Amniotic epithelial cell (primary cell): ENCODE results near the gene LSM7.
A peak's percentile ranks its signal among the peaks of the same experiment; 100 is the strongest.
"Not testable (repeated sequence)": the region's sequence is repeated elsewhere in the genome, so short reads cannot be mapped to it uniquely, and the experiment has no call there.

Experiments used
- DNase-seq: peaks from one replicate; pipeline ENCODE4 v3.0.0-alpha.2; 2010; ENCODE audit warnings: low read depth

Gene LSM7

GRCh38 chr19:2355168-2356035 is 27.0 kb upstream of the LSM7 start:
- no peak for DNase-seq

DNA sequence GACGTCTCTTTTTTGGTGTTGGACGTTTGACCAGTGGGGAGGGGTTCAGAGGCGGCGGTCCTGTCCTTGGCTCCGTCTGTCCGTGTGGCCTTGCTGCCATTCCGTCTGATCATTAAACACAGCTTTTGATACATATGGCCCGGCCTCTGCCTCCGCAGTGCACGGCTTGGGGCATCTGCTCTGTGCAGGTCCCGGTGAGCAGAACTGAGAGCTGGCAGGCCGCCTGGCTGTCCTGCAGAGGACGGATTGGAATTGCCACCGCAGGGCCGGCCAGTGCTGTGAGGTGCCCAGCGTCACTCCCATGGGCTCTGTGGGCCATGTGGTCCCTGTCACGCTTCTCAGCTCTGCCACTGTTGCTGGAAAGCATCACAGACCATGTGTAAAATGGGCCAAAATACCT is 26.3 kb upstream of the LSM7 start:
- DNase-seq = no peak

DNA sequence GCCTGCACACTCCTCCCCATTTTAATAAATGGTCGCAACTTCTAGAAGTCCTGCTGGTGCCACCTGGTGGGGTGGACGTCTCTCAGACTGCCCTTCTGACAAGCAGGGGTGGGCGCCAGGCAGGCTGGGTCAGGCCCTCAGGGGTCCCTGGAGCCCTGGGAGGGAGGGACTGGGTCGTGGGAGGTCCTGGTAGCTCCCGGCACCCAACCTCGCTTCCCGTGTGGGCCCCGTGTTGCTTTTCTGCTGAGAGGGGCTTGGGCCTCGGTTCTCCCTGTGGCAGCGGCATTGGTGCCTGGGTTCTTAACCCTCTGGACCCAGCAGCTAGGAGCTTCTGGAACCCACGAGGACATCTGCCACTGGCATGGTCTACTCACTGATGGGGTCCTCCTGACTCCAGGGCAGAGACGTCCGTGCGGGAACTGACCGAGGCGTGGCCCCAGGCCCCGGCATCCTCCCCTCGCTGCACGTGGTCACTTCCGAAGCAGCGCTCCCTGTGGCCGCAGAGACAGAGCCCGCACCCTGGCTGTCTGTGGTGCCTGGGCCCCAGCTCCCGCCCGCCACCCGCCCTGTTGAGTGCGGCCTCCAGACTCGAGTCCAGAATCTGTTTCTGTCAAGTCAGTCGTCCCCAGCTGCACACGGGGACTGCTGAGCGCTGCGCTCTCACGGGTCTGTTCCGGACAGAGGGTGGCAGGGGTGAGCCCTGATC is 25.7 kb upstream of the LSM7 start:
- no peak for DNase-seq

GRCh38 chr19:2353159-2353886 is 24.9 kb upstream of the LSM7 start:
- no peak for DNase-seq

DNA sequence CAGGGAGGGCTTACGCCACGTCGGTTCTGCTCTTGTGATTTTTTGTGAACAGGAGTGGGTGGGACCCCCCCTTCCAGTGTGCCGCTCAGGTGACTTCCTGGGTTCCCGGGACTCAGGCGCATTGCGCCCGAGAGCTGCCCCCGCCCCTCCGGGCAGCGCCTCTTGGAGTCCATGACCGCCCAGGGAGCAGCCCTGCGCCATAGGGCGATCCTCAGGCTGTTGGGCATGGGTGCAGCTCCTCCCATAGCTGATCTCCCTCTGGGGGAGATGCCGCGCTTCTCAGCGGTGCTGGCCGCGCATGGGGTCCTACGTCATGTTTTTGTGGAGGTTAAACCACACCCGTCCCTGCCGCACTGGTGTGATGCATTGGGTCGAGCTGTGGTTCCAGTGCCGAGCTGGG is 23.7 kb upstream of the LSM7 start:
- DNase-seq = no peak

- DNase-seq = no peak
Measured at GRCh38 chr19:2351591-2351990, 23.2 kb upstream of the LSM7 start.

DNA sequence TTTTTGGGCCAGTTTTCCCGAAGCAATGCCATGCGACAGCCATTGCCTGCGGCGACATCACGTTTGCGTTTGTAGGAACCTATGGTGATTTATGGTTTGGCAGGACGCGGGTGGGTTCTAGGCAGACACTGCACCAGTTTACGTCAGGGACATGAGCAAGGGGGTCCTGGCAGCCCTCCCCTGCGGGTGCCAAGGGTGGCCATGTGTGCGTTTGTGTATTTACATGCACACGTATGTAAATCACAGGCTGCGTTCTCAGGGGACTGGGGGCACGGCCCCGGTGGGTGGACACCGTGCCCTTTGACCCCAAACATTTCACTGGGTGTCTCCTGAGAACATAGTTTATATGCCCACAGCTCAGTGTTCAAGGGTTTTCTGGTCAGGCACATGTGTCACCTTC is 22.3 kb upstream of the LSM7 start:
- no peak for DNase-seq

GRCh38 chr19:2349818-2350217 is 21.4 kb upstream of the LSM7 start:
- not testable (repeated sequence) for DNase-seq

DNA sequence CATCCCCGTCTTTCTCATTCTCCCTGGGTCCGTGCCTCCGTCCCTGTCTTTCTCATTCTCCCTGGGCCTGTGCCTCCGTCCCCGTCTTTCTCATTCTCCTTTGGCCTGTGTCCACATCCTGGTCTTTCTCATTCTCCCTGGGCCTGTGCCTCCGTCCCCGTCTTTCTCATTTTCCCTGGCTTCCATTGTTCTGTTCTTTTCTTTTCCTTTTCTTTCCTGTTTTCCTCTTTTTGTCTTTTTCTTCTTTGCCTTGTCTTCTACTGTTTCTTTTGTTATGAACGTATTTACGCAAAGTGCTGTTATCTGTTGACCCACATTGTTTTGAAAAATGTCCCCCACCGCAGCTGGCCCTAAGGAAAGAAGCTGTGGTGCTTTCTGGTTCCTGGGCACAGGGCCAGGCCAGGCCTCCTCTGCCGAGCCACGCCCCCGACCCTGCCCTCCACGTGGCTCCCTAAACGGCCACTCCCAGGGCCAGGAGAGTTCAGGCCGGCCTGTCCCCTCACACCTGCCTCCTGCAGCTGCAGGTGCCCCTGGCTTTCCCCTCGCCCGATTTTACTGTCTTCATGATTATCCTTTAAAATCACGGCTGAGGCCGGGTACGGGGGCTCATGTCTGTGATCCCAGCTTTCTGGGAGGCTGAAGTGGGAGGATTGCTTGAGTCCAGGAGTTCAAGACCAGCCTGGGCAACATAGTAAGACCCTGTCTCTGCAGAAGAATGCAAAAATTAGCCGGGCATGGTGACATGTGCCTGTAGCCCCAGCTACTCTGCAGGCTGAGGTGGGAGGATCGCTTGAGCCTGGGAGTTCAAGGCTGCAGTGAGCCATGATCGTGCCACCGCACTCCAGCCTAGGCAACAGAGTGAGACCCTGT is 17.6 kb upstream of the LSM7 start:
- peak; percentile 13 for DNase-seq

GRCh38 chr19:2345076-2345475 is 16.7 kb upstream of the LSM7 start:
- no peak for DNase-seq

- DNase-seq = no peak
Measured at GRCh38 chr19:2344381-2344870, 16.0 kb upstream of the LSM7 start.

- DNase-seq = no peak
Measured at GRCh38 chr19:2343289-2343982, 15.1 kb upstream of the LSM7 start.

DNA sequence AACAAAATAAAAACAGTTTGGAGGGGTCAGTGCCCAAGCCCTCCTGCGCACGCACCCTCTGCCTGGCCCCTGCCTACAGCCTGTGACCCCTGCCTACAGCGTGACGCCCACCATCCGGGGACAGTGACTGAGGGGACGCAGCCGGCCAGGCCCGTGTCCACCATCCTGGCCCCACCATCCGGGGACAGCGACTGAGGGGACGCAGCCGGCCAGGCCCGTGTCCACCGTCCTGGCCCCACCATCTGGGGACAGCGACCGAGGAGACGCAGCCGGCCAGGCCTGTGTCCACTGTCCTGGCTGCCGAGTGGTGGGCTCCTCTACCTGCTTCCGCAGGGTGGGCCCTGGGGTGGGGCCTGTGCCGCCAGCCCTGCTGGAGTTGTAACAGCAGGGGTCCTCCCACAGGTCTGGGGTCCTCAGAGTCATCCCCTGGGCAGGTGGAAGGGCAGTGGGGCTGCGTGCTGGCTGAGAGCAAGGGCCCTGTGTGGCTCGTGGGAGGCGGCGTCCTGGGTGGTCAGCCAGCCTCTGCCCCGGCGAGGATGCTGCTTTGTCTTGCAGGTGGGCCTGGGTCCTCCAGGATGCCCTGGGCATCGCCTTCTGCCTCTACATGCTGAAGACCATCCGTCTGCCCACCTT is 14.4 kb upstream of the LSM7 start:
- DNase-seq = no peak

DNA sequence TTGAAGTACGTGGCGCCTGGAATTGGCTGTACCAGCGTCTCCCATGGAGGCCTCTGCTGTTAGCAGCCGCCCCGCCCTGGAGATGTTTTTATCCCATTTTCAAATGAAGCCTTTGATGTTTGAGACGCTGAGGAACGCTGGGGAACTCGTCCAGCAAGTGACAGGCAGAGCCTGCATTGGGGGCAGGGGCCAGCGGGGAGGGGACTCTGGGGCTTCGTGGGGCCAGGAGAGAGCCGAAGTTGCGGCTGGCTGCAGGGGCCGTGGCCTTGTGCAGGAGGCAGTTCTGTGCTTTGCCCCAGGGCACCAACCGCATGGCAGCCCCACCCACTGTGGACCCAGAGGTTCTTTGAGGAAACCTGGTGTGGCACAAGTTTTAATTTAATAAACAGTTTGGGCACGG is 13.6 kb upstream of the LSM7 start:
- no peak for DNase-seq

- DNase-seq = no peak
Measured at GRCh38 chr19:2341244-2341751, 12.9 kb upstream of the LSM7 start.

DNA sequence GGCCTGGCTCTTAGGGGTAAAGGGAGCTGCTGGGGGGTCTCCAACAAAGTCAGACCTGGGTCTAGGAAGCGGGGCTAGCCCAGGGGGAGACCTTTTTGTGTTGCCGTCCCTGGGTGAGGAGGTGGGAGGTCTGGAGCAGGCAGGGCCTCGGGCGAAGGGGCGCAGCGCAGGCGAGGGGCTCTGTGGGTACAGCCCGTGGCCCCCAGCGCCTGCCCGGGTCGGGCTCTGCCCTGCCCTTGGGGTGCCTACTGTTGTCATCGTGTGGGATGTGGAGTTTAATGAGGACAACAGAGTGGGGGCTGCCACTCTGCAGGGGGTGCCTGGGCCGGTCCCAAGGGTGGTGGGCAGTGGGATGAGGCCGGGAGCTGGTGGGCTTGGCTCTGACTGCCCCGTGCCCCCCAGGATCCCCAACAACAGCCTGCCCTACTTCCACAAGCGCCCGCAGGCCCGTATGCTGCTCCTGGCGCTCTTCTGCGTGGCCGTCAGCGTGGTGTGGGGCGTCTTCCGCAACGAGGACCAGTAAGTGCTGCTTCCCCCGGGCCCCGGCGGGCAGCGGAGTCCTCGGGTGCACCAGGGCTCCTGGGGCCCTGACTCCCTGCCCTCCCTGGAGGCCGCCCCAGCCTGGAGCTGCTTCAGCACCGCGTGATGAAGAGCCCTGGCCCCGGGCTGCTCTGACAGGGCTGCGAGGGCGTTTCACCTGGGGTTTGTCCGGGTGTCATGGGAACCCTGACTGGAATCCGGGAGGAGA is 12.3 kb upstream of the LSM7 start:
- no peak for DNase-seq

DNA sequence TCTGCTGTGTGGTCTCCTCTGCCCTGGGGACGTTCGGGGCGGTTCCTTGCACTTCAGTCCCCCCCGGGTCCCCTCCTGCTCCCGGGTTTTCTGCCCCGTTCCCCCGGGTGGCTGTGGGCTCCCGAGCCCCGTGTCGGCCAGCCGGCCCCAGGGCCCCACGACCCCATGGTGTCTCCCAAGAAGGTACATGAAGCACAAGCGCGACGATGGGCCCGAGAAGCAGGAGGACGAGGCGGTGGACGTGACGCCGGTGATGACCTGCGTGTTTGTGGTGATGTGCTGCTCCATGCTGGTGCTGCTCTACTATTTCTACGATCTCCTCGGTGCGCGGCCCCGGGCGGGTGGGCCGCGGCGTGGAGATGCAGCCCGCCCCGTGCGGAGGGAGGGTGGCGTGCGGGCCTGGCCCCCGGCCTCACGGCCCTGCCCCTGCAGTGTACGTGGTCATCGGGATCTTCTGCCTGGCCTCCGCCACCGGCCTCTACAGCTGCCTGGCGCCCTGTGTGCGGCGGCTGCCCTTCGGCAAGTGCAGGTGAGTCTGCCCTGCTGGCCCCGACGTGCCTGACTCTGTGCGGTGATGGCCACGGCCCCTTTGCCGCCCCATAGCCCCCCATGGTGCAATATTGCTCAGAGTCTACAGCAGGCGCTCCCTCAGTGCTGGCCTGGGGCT is 11.4 kb upstream of the LSM7 start:
- no peak for DNase-seq

DNA sequence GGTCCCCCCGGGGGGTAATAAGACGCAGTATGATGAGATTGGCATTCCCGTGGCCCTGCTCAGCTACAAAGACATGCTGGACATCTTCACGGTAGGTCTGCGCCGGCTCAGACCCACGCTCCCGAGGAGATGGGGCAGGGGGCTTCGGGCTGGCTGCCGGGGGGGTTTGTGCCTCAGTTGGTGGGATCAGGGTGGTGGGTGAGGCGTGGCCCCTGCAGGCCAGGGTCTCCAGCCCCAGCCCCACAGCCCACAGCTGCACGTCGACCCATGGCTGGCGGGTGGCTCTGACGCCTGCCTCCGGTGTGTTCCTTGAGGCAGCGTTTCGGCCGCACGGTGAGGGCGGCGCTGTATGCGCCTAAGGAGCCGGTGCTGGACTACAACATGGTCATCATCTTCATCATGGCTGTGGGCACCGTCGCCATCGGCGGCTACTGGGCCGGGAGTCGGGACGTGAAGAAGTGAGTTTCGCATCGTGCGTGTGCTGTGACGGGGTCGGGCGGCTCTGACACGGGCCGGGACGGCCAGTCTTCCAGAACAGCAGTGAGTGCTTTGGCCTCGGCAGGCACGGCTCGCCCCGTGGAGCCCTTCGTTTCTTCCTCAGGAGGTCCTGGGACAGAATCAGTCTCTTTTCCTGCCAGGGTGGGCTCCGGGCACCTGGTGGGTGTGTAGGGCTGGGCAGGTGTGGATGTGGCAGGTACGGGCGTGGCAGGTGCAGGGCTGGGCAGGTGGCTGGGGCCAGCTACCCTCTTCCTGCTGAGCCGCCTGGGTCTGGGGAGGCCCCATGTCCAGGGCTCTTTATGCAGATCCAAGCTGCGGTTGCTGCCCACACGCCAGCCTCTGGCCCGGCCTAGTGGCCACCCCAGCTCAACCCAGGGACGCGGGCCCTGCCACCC is 10.6 kb upstream of the LSM7 start:
- DNase-seq = no peak
